ENCODE data around the gene B4GAT1.
"Not testable (repeated sequence)": the region's sequence is repeated elsewhere in the genome, so short reads cannot be mapped to it uniquely, and the experiment has no call there.

The B4GAT1 gene

GRCh38 chr11:66361502-66361941 is 14.1 kb upstream of the B4GAT1 start:
- no peak overlapping the region for H3K27ac ChIP-seq
- TF ChIP-seq CTCF (conservative IDR thresholded peaks at IDR 0.05), result no peak

GRCh38 chr11:66360406-66361073 is 13.1 kb upstream of the B4GAT1 start:
- no peak for TF ChIP-seq CTCF (conservative IDR thresholded peaks at IDR 0.05)
- H3K27ac ChIP-seq, result no peak overlapping the region

GRCh38 chr11:66359662-66360087 is 12.2 kb upstream of the B4GAT1 start:
- no peak for TF ChIP-seq CTCF (conservative IDR thresholded peaks at IDR 0.05)
- H3K27ac ChIP-seq, result no peak overlapping the region

- H3K27ac ChIP-seq, result not testable (repeated sequence)
These were observed 3.3 kb upstream of the B4GAT1 start for GRCh38 chr11:66350560-66351235.

GRCh38 chr11:66349084-66349386 is 1.6 kb upstream of the B4GAT1 start:
- TF ChIP-seq CTCF (conservative IDR thresholded peaks at IDR 0.05), result no peak
- H3K27ac ChIP-seq, result peak overlapping the region; percentile 98

GRCh38 chr11:66346476-66347424 is 679 bp downstream of the B4GAT1 start:
- peak overlapping the region; percentile 98 for H3K27ac ChIP-seq
- TF ChIP-seq CTCF (conservative IDR thresholded peaks at IDR 0.05), result no peak

GRCh38 chr11:66345316-66345649 is 2.1 kb downstream of the B4GAT1 start:
- peak overlapping the region; percentile 98 for H3K27ac ChIP-seq
- no peak for TF ChIP-seq CTCF (conservative IDR thresholded peaks at IDR 0.05)

Measured in VCaP (cell line).